GM23248 (cell line): ENCODE data around the gene TRDN. TPM values are rescaled to one million over a fixed set of nuclear protein-coding genes. Genes with fewer than 3 reads are reported as not detected.

Experiments
- DNase-seq: peaks from one replicate; pipeline ENCODE4 v3.0.0-alpha.2; 2015
- H2AFZ ChIP-seq: fragments of 200-600 bp; sonication (generic); 2 replicates; pipeline ENCODE4 v1.6.1; 2016; ENCODE audit warnings: antibody characterized with exemption
- H3F3A ChIP-seq: fragments of 200-600 bp; sonication (generic); 2 replicates; pipeline ENCODE4 v1.6.1; 2016; ENCODE audit warnings: mild to moderate bottlenecking, antibody characterized with exemption, mixed run types; ENCODE audit not compliant: insufficient read depth
- H3K27ac ChIP-seq: fragments of 200-600 bp; sonication (generic); 2 replicates; pipeline ENCODE4 v1.5.1; 2016; ENCODE audit warnings: mild to moderate bottlenecking
- H3K27me3 ChIP-seq: fragments of 200-600 bp; sonication (generic); replicated peaks from 2 replicates; pipeline ENCODE4 v1.6.1; 2016; ENCODE audit warnings: mild to moderate bottlenecking; ENCODE audit not compliant: insufficient read depth
- H3K36me3 ChIP-seq: fragments of 200-600 bp; sonication (generic); 2 replicates; pipeline ENCODE4 v1.6.1; 2016; ENCODE audit warnings: low read depth, mild to moderate bottlenecking
- H3K4me1 ChIP-seq: fragments of 200-600 bp; sonication (generic); 2 replicates; pipeline ENCODE4 v1.6.1; 2016; ENCODE audit warnings: mild to moderate bottlenecking; ENCODE audit not compliant: insufficient read depth
- H3K4me2 ChIP-seq: fragments of 200-600 bp; sonication (generic); one replicate; pipeline ENCODE4 v1.6.1; 2016; ENCODE audit warnings: mild to moderate bottlenecking; ENCODE audit not compliant: unreplicated experiment
- H3K4me3 ChIP-seq: fragments of 200-600 bp; sonication (generic); 2 replicates; pipeline ENCODE4 v1.5.1; 2016; ENCODE audit warnings: mild to moderate bottlenecking
- H3K79me2 ChIP-seq: fragments of 200-600 bp; sonication (generic); 2 replicates; pipeline ENCODE4 v1.6.1; 2016; ENCODE audit warnings: mild to moderate bottlenecking; ENCODE audit not compliant: insufficient read depth
- H3K9ac ChIP-seq: fragments of 200-600 bp; sonication (generic); 2 replicates; pipeline ENCODE4 v1.6.1; 2016; ENCODE audit warnings: mild to moderate bottlenecking
- H3K9me2 ChIP-seq: fragments of 200-600 bp; sonication (generic); 2 replicates; pipeline ENCODE4 v1.6.1; 2016; ENCODE audit warnings: mixed run types, mild to moderate bottlenecking, moderate library complexity; ENCODE audit not compliant: insufficient read depth
- H3K9me3 ChIP-seq: fragments of 200-600 bp; sonication (generic); one replicate; pipeline ENCODE4 v1.6.1; 2017; ENCODE audit warnings: low read depth
- H4K20me1 ChIP-seq: fragments of 200-600 bp; sonication (generic); 2 replicates; pipeline ENCODE4 v1.6.0; 2016; ENCODE audit not compliant: insufficient read depth
- EZH2 ChIP-seq: fragments of 200-600 bp; sonication (generic); IDR thresholded peaks from 2 replicates; pipeline ENCODE4 v1.6.1; 2018; ENCODE audit warnings: antibody characterized with exemption, mild to moderate bottlenecking; ENCODE audit not compliant: insufficient read depth, poor library complexity, severe bottlenecking
- EZH2phosphoT487 ChIP-seq: fragments of 200-600 bp; sonication (generic); IDR thresholded peaks from 2 replicates; pipeline ENCODE4 v1.6.1; 2018; ENCODE audit warnings: antibody characterized with exemption, moderate library complexity, mild to moderate bottlenecking, low read depth; ENCODE audit not compliant: insufficient read depth
- WGBS, 2 experiments: methylation state at CpG; one replicate each; pipeline ENCODE4 v1.1.6; 2015 to 2017; ENCODE audit warnings: low lambda C conversion rate in 2 of 2, low coverage in 1 of 2; ENCODE audit errors: missing lambda C conversion rate in 2 of 2; 5-methylcytosine and 5-hydroxymethylcytosine counted together
- in situ Hi-C: fragments of 300-500 bp; cut with MboI; formaldehyde crosslinking; loops from 2 replicates; pipeline ENCODE4 v1.15.0; 2020
- polyA plus RNA-seq: library from polyadenylated mRNA; unstranded; fragments of >200 nt; fragmentation: Nextera tagmentation; extraction: Ambion mirVana; gene quantifications from 2 replicates; pipeline ENCODE4 v1.2.1, GENCODE V29; 2016
- total RNA-seq: library from RNA; depleted of rRNA; stranded (reverse); fragments of >200 nt; shearing (Covaris generic); gene quantifications from 2 replicates; pipeline ENCODE4 v1.2.3, GENCODE V29; 2014

The TRDN gene
- total and polyA plus RNA-seq, 2 experiments from 2014 or later: not detected

DNA sequence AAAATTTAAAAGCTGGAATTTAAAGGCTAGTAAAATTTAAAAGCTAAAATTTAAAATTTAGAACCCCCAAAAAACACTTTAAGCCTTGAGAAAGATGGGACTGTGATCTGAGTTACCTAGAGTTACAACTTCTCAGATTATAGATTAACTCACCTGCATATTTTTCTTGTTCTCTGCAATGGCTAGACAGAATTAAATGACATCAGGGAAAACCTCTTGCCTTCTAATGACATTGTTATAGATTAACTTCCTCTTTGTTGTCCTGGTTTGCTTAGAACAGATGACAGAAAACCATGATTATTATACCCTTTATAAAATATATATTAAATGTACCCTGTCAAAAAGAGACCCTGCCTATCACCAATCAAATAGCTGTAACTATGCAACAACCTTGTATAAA is 56.4 kb downstream of the TRDN start:
- Histone ChIP-seq H3K27ac (no peak overlapping the region), H3F3A (no peaks in the 10 kb centered on the region), H3K4me1 (no peaks in the 10 kb centered on the region), H3K4me3 (no peak overlapping the region), H3K9ac (no peak overlapping the region), H3K79me2 (no peaks in the 10 kb centered on the region), H3K9me2 (no peaks in the 10 kb centered on the region), H4K20me1 (no peaks in the 10 kb centered on the region), H3K27me3 (no peaks in the 10 kb centered on the region), H3K9me3 (no peaks in the 10 kb centered on the region), H3K36me3 (no peaks in the 10 kb centered on the region), H3K4me2 (no peak overlapping the region), H2AFZ (no peak overlapping the region)
- no peak for TF ChIP-seq EZH2phosphoT487
- no peak for TF ChIP-seq EZH2
- in situ Hi-C loops: no loop called here
- no peak for DNase-seq

DNA sequence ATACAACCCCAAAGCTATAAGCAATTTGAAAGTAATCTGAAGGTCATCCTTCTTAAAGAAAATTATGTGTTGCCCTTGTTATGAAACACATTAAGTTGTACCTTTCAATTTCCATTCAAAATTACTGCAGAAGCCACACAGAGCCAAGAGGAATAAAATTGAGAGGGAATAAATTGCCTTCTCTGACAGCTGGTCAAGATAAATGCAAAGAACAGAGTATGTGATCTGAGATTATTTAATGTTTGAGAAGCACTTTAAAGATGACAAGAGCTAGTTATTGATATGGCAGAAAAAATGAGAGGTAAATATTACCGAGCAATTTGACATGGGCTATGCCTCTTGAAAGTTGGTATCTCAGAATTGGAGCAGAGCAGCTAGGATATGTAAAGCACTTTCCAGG is 61.6 kb downstream of the TRDN start:
- Histone ChIP-seq H3K4me3 (no peak overlapping the region), H3K27me3 (no peaks in the 10 kb centered on the region), H3K79me2 (no peaks in the 10 kb centered on the region), H4K20me1 (no peaks in the 10 kb centered on the region), H3K4me2 (no peak overlapping the region), H3K27ac (no peak overlapping the region), H3K9me3 (no peaks in the 10 kb centered on the region), H3K4me1 (no peaks in the 10 kb centered on the region), H3K9ac (no peak overlapping the region), H3K9me2 (no peaks in the 10 kb centered on the region), H2AFZ (no peak overlapping the region), H3F3A (no peaks in the 10 kb centered on the region), H3K36me3 (no peaks in the 10 kb centered on the region)
- DNase-seq: no peak
- WGBS, 2 experiments: 63 to 73% methylated on average over 1 of the region's 1 CpG
- no peak for TF ChIP-seq EZH2phosphoT487
- TF ChIP-seq EZH2: no peak
- in situ Hi-C loops: no loop called here

DNA sequence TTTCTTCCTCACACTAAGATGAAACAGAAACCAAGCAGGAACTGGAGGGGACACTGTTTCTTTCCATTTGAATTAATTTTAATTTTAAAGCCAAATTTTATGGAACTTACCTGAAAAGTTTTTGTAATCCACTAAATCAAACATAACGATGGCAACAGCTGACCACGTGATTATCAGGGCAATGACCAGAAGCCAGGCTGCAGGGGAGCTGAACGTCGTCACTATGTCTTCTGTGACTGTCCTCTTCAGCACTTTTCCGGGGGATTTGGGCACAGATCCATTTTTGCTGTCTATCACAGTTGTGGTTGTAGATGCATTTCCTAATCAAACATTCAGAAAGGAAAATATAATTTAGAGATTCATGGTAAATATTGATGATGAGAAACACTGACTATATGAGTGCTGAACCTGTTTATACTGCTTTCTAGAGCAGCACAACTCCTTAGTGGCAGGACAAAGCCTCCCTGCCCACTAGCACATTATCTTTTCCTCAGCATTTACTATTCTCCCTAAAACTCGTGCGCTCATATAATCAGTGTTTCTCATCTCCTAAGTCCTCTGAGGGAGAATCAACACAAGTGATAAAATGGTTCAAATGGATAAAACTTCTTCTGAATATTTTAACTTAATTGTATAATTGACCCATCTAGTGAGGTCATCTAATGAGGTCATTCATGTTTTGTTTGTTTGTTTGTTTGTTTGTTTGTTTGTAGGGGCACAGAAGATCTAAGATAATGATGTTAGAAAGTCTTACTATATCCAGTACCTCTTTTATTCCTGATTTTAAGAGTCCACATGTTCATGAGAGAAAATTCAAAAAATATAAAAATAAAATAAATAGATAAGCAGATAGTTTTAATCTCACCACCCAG is 65.7 kb downstream of the TRDN start:
- Histone ChIP-seq H3K9me2 (no peaks in the 10 kb centered on the region), H3K4me3 (no peak overlapping the region), H3K4me2 (no peak overlapping the region), H3K9me3 (no peaks in the 10 kb centered on the region), H3K27me3 (no peaks in the 10 kb centered on the region), H3K9ac (no peak overlapping the region), H3K27ac (no peak overlapping the region), H2AFZ (no peak overlapping the region), H4K20me1 (no peaks in the 10 kb centered on the region), H3F3A (no peaks in the 10 kb centered on the region), H3K36me3 (no peaks in the 10 kb centered on the region), H3K79me2 (no peaks in the 10 kb centered on the region), H3K4me1 (no peaks in the 10 kb centered on the region)
- DNase-seq: no peak
- no peak for TF ChIP-seq EZH2phosphoT487
- TF ChIP-seq EZH2: no peak
- in situ Hi-C loops: no loop called here
- 28 to 35% methylated on average over 7 of the region's 7 CpGs for WGBS, 2 experiments

DNA sequence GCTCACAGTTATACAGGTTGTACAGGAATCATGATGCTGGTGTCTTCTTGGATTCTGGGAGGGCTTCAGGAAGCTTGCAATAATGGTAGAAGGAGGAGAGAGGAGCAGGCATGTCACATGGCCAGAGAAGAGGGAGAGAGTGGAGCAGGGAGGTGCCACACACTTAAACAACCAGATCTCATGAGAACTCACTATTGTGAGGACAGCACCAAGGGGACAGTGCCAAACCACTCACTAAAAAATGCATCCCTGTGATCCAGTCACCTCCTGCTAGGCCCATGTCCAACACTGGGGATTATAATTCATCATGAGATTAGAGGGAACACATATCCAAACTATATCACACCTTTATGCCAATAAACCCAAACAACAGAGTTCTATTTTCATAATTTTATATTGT is 67.2 kb downstream of the TRDN start:
- H3K4me2 ChIP-seq: no peak overlapping the region
- H3F3A ChIP-seq: no peaks in the 10 kb centered on the region
- in situ Hi-C loops: no loop called here
- H3K79me2 ChIP-seq: no peaks in the 10 kb centered on the region
- no peaks in the 10 kb centered on the region for H4K20me1 ChIP-seq
- H3K9me2 ChIP-seq: no peaks in the 10 kb centered on the region
- DNase-seq: no peak
- H3K27me3 ChIP-seq: no peaks in the 10 kb centered on the region
- no peak overlapping the region for H3K27ac ChIP-seq
- H3K36me3 ChIP-seq: no peaks in the 10 kb centered on the region
- H2AFZ ChIP-seq: no peak overlapping the region
- H3K9ac ChIP-seq: no peak overlapping the region
- H3K4me3 ChIP-seq: no peak overlapping the region
- TF ChIP-seq EZH2 (no peak), EZH2phosphoT487 (no peak)
- H3K9me3 ChIP-seq: no peaks in the 10 kb centered on the region
- no peaks in the 10 kb centered on the region for H3K4me1 ChIP-seq

DNA sequence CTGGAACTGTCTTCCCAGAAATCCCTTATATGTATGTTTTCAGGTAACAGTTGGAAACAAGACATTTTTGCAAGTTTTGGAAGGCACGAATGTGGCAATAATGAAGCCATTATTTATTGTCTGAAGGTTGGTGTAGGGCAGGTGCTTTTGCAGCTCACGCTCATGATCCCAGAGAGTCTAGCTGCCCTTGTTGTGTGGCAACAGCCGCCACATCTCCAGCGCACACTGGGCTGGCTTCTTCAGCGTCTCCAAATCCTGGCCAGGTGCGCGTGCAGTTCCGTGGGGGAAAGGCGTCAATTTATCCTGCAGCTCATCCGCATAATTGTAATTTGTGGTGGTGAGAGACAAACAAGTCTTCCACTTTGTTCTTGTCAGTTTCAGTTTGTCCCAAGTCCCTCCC is 71.2 kb downstream of the TRDN start:
- H3K27ac ChIP-seq: no peak overlapping the region
- H3K9me3 ChIP-seq: no peaks in the 10 kb centered on the region
- H3K4me1 ChIP-seq: no peaks in the 10 kb centered on the region
- no peak overlapping the region for H3K4me2 ChIP-seq
- no peak overlapping the region for H2AFZ ChIP-seq
- H3K9ac ChIP-seq: no peak overlapping the region
- TF ChIP-seq EZH2 (no peak), EZH2phosphoT487 (no peak)
- H3K79me2 ChIP-seq: no peaks in the 10 kb centered on the region
- DNase-seq: no peak
- H3F3A ChIP-seq: no peaks in the 10 kb centered on the region
- in situ Hi-C loops: no loop called here
- no peaks in the 10 kb centered on the region for H3K27me3 ChIP-seq
- 71 to 74% methylated on average over 10 of the region's 10 CpGs for WGBS, 2 experiments
- no peaks in the 10 kb centered on the region for H3K36me3 ChIP-seq
- no peaks in the 10 kb centered on the region for H3K9me2 ChIP-seq
- no peak overlapping the region for H3K4me3 ChIP-seq
- H4K20me1 ChIP-seq: no peaks in the 10 kb centered on the region
